GM19395 (cell line): ENCODE results near the gene SFMBT1.

ENCODE experiments used
- ATAC-seq: cut with Tn5 transposase; IDR thresholded peaks from one replicate; pipeline ENCODE4 v1.9.1; 2021; ENCODE audit warnings: mild to moderate bottlenecking, moderate library complexity; ENCODE audit not compliant: unreplicated experiment

Gene SFMBT1

GRCh38 chr3:52890735-52891134 is 155.1 kb downstream of the SFMBT1 start:
- no peak for ATAC-seq

- ATAC-seq, result no peak
Observed at GRCh38 chr3:52889901-52890300, 156.0 kb downstream of the SFMBT1 start.

- ATAC-seq, result no peak
Observed at GRCh38 chr3:52887166-52887565, 158.7 kb downstream of the SFMBT1 start.

- ATAC-seq, result no peak
Observed at GRCh38 chr3:52886049-52886730, 159.7 kb downstream of the SFMBT1 start.

- ATAC-seq, result no peak
Observed at GRCh38 chr3:52882377-52882776, 163.5 kb downstream of the SFMBT1 start.

- no peak for ATAC-seq
Observed at GRCh38 chr3:52881871-52882270, 164.0 kb downstream of the SFMBT1 start.

GRCh38 chr3:52880474-52880873 is 165.4 kb downstream of the SFMBT1 start:
- peak; percentile 74 for ATAC-seq

- peak; percentile 14 for ATAC-seq
Observed at GRCh38 chr3:52880047-52880446, 165.8 kb downstream of the SFMBT1 start.

- no peak for ATAC-seq
Observed at GRCh38 chr3:52879581-52879980, 166.3 kb downstream of the SFMBT1 start.

- ATAC-seq, result no peak
Observed at GRCh38 chr3:52879090-52879489, 166.8 kb downstream of the SFMBT1 start.

- no peak for ATAC-seq
Observed at GRCh38 chr3:52877085-52877484, 168.8 kb downstream of the SFMBT1 start.

GRCh38 chr3:52874864-52875587 is 170.8 kb downstream of the SFMBT1 start:
- ATAC-seq, result no peak

- ATAC-seq, result no peak
Observed at GRCh38 chr3:52874160-52874701, 171.6 kb downstream of the SFMBT1 start.

- ATAC-seq, result no peak
Observed at GRCh38 chr3:52873433-52874159, 172.3 kb downstream of the SFMBT1 start.

- ATAC-seq, result no peak
Observed at GRCh38 chr3:52872245-52872644, 173.6 kb downstream of the SFMBT1 start.

GRCh38 chr3:52871761-52872160 is 174.1 kb downstream of the SFMBT1 start:
- no peak for ATAC-seq

GRCh38 chr3:52870471-52870870 is 175.4 kb downstream of the SFMBT1 start:
- no peak for ATAC-seq

GRCh38 chr3:52866427-52866826 is 179.4 kb downstream of the SFMBT1 start:
- no peak for ATAC-seq

- no peak for ATAC-seq
Observed at GRCh38 chr3:52865994-52866393, 179.9 kb downstream of the SFMBT1 start.

- ATAC-seq, result no peak
Observed at GRCh38 chr3:52860424-52860768, 185.5 kb downstream of the SFMBT1 start.

GRCh38 chr3:52859686-52860423 is 186.0 kb downstream of the SFMBT1 start:
- no peak for ATAC-seq
